OCI-LY3 (cell line): ENCODE data around the gene ADD3.

Source experiments
- CTCF ChIP-seq: fragments of 200-600, 300-600 bp; sonication (generic); IDR thresholded peaks from 2 replicates; pipeline ENCODE4 v1.5.1; 2014; ENCODE audit warnings: antibody characterized with exemption, low read length, low read depth
- EZH2phosphoT487 ChIP-seq: fragments of 200-600 bp; shearing (Covaris generic); IDR thresholded peaks from 2 replicates; pipeline ENCODE4 v1.6.1; 2018; ENCODE audit warnings: antibody characterized with exemption, mixed run types, low read depth

GRCh38 chr10:110091830-110092229, 84.0 kb downstream of the ADD3 start:
- no peak for TF ChIP-seq CTCF
- TF ChIP-seq EZH2phosphoT487, result no peak
